Forelimb muscle (tissue), 1 donor: Measurements from ENCODE around the gene NAGK. TPM values are rescaled to one million over a fixed set of nuclear protein-coding genes. Genes with fewer than 3 reads are reported as not detected.
"Not testable (repeated sequence)": the region's sequence is repeated elsewhere in the genome, so short reads cannot be mapped to it uniquely, and the experiment has no call there.

Source experiments
- DNase-seq: peaks from one replicate; pipeline ENCODE4 v3.0.0-alpha.2; 2013; ENCODE audit warnings: low read depth
- polyA plus RNA-seq: library from polyadenylated mRNA; unstranded; fragments of 120-200 nt; gene quantifications from one replicate; pipeline ENCODE4 v1.2.1, GENCODE V29; 2013; ENCODE audit not compliant: insufficient read length

The NAGK gene
- polyA plus RNA-seq, result 68.9 TPM

GRCh38 chr2:71068218-71069035 is at the start of gene NAGK:
NAGK (plus strand) TSS chr2:71068648; CDS start chr2:71068684, 36 bp downstream.
- DNase-seq, result peak; percentile 86

DNA sequence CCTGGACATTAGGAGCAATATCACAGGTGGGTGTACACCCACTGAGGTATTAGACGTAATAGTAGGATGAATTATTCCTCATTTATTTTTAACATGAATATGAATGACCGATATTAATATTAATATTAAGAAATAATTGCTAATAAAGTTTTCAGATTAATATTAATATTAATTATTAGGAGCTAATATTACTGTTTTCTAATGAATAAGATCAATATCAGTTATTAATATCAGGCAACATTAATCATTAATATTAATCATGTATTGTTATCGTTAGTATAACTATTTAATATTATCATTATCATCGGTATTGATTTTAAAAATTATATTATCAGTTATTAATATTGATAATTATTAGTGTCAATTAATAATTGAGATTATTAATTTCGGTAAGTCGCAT is 48.5 kb upstream of the NAGK start:
- not testable (repeated sequence) for DNase-seq

GRCh38 chr2:71021394-71021793 is 47.1 kb upstream of the NAGK start:
- DNase-seq, result not testable (repeated sequence)

GRCh38 chr2:71023553-71024243 is 44.8 kb upstream of the NAGK start:
- DNase-seq, result not testable (repeated sequence)

DNA sequence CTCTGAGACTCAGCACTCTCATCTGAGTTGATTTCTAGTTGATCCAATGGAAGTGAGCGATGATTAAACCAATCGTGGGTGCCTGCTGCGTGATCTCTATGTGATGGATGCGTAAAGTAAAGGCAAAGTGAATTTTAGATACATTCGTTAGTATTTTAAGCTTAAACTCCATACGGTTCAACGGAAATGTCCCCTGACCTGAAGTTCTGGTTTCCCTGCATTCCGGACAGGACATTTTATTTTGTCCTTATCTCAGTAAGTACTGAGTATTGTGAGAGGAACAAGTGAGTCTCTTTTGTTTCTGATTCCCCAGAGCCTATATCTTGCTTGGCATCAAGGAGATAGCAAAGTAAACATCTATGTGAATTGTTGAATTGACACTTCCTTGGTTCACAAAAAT is 32.2 kb upstream of the NAGK start:
- DNase-seq, result not testable (repeated sequence)

GRCh38 chr2:71042287-71042686 is 26.2 kb upstream of the NAGK start:
- DNase-seq, result no peak

GRCh38 chr2:71043531-71044407 is 24.7 kb upstream of the NAGK start:
- DNase-seq, result no peak

DNA sequence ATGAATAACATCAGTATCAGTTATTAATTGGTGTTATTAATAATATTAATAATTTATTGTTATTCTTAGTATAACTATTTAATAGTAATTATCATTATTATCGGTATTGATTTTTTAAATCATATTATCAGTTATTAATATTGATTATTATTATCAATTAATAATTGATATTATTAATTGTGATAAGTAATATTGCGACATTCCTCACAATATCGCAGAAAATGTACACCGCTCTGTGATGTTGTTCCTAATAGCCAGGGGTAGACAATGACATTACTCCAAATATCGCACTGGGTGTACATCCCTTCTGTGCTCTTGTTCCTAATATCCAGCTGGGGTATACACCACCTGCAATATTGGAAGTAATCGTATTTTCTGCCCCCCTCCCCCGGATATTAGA is 23.3 kb upstream of the NAGK start:
- no peak for DNase-seq

DNA sequence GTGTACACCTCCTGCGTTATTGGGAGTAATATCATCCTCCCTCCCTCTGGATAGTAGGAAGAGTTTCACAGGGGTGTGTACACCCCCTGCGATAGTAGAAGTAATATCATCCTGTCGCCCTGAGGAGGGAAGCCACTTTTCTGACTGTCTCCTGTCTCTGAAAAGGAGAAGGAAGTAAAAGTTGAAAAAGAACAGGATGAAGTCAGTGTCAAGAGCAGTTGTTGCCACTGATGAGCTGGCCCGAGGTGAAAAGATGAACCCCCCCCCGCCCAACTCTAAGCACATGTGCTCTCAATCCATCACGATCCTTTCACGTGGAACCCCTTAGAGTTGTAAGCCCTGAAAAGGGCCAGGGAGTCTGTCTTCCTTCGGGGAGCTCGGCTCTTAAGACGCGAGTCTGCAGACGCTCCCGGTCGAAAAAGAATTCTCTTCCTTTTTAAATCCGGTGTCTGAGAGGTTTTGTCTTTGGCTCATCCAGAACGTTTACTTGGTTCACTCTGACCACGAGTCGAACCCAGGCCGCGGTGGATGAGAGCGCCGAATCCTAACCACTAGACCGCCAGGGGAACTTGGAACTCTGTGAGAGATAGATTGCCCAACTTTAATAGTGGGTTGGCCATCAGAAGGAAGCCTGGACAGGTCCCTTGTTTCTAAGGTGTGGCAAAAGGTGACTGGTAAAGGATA is 22.4 kb upstream of the NAGK start:
- no peak for DNase-seq

DNA sequence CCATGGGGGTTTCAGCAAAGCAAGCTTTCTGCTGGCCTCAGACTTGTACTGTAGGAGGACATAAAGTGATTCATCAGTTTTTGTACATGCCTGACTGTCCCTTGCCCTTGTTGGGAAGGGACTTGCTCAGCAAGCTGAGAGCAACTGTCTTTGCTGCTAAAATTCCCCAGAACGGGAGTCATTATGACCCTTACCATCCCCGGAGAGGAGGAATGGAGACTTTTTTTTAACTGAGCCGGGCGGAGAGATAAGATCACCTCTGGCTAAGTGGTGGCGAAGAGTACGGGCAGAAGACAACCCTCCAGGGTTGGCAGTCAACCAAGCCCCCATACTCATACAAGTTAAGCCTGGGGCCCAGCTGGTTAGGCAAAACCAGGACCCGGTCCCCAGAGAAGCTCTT is 20.4 kb upstream of the NAGK start:
- no peak for DNase-seq

GRCh38 chr2:71049704-71050360 is 18.6 kb upstream of the NAGK start:
- DNase-seq, result not testable (repeated sequence)

DNA sequence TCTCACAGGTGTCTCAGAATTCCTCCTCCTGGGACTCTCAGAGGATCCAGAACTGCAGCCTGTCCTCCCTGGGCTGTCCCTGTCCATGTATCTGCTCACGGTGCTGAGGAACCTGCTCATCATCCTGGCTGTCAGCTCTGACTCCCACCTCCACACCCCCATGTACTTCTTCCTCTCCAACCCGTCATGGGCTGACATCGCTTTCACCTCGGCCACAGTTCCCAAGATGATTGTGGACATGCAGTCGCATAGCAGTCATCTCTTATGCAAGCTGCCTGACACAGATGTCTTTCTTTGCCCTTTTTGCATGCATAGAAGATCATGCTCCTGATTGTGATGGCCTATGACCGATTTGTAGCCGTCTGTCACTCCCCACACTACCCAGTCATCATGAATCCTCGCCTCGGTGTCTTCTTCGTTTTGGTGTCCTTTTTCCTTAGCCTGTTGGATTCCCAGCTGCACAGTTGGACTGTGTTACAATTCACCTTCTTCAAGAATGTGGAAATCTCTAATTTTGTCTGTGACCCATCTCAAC is 13.2 kb upstream of the NAGK start:
- DNase-seq, result not testable (repeated sequence)

DNA sequence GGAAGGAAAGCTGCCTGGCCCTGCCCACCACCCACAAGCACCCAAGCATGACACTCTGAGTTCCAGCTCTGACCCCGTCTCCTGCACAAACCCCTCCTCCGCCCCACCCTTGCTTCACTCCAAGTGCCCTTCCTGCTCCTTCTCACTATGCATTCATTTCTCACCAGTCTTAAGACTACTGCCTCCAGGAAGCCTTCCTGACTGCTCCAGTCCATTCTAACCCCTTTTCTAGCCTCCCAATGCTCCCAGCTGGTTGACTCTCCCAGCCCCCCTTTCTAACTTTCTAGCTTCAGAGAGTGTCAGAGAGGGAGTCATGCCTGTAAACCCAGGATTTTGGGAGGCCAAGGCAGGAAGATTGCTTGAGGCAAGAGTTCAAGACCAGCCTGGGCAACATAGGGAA is 8.2 kb upstream of the NAGK start:
- DNase-seq, result no peak

GRCh38 chr2:71060871-71061270 is 7.6 kb upstream of the NAGK start:
- no peak for DNase-seq

DNA sequence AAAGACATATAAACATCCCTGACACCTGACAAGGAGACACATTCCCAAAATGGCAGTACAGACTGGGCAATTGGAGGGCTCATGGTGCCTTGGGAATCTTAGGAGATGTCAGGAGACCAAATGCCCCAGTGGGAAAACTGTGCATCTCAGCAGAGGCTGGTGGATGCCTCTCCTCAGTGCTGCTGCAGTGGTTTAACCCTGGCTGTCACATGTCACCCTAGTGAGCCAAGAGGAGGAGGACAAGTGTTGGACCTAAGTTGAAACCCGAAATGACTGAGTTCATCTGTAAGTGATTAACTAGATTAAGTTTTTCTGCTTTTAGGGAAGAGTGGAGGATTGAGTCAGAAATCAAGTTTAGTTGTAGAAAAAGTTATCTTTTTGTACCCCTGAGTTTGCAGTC is 5.2 kb upstream of the NAGK start:
- DNase-seq, result no peak

- DNase-seq, result no peak
These were observed 4.3 kb upstream of the NAGK start for GRCh38 chr2:71064110-71064611.

DNA sequence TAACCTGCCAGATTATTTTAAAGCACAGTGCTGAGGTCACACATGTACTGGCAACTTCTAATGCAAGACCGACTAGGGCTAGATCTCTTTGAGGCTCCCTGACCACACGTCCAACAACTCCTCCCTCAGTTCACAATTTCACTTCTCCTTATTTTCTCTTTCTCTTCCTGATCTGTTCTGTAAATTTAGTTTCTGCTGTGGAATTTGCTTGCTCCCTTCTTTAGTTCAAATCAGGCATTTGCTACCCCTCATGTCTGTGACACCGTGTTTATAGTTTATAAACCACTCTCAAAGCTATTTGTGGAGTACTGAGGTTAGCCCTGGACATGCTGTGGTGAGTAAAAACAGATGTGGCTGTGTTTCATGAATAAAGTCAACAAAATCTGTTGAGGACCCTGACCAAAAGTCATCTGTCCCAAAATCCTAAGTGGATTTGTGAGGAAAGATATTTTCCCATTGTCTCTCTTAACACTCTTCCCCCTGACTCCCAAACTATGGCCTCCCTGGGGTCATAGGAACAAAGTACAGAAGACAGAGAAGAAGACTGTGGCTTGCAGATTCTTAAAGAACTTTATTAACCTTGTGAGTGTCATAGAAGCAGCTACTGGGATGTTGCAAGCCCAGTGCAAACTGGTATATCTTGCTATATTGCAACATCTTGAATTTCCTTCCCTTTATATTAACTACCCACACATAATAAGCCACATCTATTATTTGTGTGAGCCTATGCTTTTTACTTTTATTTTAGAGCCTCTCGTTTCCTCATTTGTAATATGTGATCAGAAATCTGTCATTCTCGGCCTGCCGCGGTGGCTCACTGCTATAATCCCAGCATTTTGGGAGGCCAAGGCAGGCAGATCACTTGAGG is 3.5 kb upstream of the NAGK start:
- no peak for DNase-seq

DNA sequence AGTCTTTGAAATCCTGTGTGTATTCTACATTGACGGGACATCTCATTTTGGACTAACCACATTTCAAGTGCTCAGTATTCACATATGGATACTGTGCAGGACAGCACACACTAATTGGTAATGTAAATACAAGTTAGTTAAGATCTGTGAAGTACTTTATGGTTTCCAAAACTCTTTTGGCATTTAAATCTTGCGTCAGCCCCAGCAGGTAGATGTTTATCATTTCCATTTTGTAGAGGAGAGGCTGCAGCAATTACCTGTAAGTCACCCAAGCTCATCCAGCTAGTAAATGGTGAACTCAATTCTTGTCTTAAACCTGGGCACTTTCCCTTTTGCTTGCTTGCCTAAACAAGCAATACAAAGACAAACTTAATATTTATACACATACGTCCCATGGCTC is 1.6 kb upstream of the NAGK start:
- no peak for DNase-seq

GRCh38 chr2:71067567-71068217 is 756 bp upstream of the NAGK start:
- no peak for DNase-seq
